ENCODE measurements around the gene PFKM.

PFKM gene

DNA sequence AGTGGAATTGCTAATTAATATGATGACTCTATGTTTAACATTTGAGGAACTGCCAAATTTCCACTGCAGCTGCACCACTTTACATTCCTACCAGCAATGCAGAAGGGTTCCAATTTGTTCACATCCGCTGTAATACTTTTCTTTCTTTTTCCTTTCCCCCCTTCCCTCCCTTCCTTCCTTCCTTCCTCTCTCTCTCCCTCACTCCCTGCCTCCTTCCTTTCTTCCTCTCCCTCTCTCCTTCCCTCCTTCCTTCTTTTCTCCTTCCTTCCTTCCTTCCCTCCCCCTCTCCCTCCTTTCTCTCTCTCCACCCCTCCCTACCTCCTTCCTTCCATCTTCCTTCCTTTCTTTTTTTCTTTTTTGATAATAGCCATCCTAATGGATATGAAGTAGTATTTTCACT, 3.2 kb upstream of the PFKM start:
- no peak overlapping the region for H3K4me3 ChIP-seq (ENCODE audit: low read length)
- H3K9ac ChIP-seq (ENCODE audit: low read length), result no peak overlapping the region
- H3K9me3 ChIP-seq (replicated peaks; ENCODE audit: insufficient read depth, low read length), result no peaks in the 10 kb centered on the region
- H3K27ac ChIP-seq (ENCODE audit: low read length), result no peak overlapping the region
- no peak overlapping the region for H2AFZ ChIP-seq (ENCODE audit: low read length)
- TF ChIP-seq EZH2phosphoT487 (IDR thresholded peaks at IDR 0.05; ENCODE audit: low read length) (no peak), EZH2 (optimal IDR thresholded peaks at IDR 0.05; ENCODE audit: low read depth, low read length) (no peak)
- TF ChIP-seq, protein P1, sequence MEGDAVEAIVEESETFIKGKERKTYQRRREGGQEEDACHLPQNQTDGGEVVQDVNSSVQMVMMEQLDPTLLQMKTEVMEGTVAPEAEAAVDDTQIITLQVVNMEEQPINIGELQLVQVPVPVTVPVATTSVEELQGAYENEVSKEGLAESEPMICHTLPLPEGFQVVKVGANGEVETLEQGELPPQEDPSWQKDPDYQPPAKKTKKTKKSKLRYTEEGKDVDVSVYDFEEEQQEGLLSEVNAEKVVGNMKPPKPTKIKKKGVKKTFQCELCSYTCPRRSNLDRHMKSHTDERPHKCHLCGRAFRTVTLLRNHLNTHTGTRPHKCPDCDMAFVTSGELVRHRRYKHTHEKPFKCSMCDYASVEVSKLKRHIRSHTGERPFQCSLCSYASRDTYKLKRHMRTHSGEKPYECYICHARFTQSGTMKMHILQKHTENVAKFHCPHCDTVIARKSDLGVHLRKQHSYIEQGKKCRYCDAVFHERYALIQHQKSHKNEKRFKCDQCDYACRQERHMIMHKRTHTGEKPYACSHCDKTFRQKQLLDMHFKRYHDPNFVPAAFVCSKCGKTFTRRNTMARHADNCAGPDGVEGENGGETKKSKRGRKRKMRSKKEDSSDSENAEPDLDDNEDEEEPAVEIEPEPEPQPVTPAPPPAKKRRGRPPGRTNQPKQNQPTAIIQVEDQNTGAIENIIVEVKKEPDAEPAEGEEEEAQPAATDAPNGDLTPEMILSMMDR (IDR thresholded peaks at IDR 0.05; ENCODE audit: low read length), result no peak
- no peaks in the 10 kb centered on the region for H3K9me2 ChIP-seq (replicated peaks; ENCODE audit: insufficient read depth, low read length)
- H3K36me3 ChIP-seq (replicated peaks; ENCODE audit: insufficient read depth, low read length), result no peaks in the 10 kb centered on the region
- no peak overlapping the region for H3K4me2 ChIP-seq (ENCODE audit: low read depth, low read length)
- H4K20me1 ChIP-seq (ENCODE audit: insufficient read depth, low read length), result no peaks in the 10 kb centered on the region
- DNase-seq, result no peak
- peaks cover 10% of the 10 kb centered on the region; the same call in 1 of the 2 replicates for H3K4me1 ChIP-seq (ENCODE audit: low read length)
- H3K27me3 ChIP-seq (replicated peaks; ENCODE audit: insufficient read depth, low read length), result no peaks in the 10 kb centered on the region
- H3K79me2 ChIP-seq (ENCODE audit: low read length), result peaks cover 17% of the 10 kb centered on the region
- peaks cover 4% of the 10 kb centered on the region; the same call in 1 of the 2 replicates for H3F3A ChIP-seq (ENCODE audit: insufficient read depth, low read length)

DNA sequence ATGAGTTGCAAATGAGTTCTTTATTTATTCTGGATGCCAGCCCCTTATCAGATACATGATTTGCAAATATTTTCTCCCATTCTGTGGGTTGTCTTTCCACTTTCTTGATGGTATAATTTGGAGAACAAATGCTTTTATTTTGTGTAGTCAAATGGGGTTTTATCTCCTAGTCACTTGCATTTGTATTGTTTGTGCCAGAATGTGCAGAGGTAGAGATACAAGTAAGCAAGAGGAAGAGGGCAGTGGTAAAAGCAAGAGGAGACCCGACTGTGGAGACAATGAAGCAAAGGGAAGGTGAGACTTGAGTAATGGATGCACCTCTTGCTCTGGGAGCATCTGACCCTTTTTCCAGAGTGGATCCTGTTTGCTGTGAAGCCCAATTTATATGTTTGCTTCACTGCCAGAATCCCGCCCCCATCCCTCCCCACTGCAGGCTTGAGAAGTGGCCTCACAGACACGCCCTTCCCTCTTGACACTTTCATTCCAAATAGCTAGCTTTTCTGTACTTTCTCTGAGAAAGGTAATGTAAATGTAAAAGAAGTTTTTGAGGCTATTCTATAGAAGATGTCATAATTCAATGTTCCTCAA, 786 bp upstream of the PFKM start:
- H3K36me3 ChIP-seq (replicated peaks; ENCODE audit: insufficient read depth, low read length), result 0 out of 2 replicates have a peak, but pooled peaks cover 1% of the 10 kb centered on the region
- peaks cover 4% of the 10 kb centered on the region; the same call in 1 of the 2 replicates for H3F3A ChIP-seq (ENCODE audit: insufficient read depth, low read length)
- TF ChIP-seq EZH2 (optimal IDR thresholded peaks at IDR 0.05; ENCODE audit: low read depth, low read length), result no peak
- TF ChIP-seq EZH2phosphoT487 (IDR thresholded peaks at IDR 0.05; ENCODE audit: low read length), result no peak
- TF ChIP-seq, protein P1 (IDR thresholded peaks at IDR 0.05; ENCODE audit: low read length), result no peak
- H3K9me2 ChIP-seq (replicated peaks; ENCODE audit: insufficient read depth, low read length), result no peaks in the 10 kb centered on the region
- DNase-seq, result no peak
- H3K27ac ChIP-seq (ENCODE audit: low read length), result peak overlapping the region; percentile 22; the same call in 1 of the 2 replicates
- no peak overlapping the region for H3K9ac ChIP-seq (ENCODE audit: low read length)
- H3K4me2 ChIP-seq (ENCODE audit: low read depth, low read length), result peak overlapping the region; percentile 90
- H3K79me2 ChIP-seq (ENCODE audit: low read length), result peaks cover 34% of the 10 kb centered on the region
- H3K27me3 ChIP-seq (replicated peaks; ENCODE audit: insufficient read depth, low read length), result no peaks in the 10 kb centered on the region
- H2AFZ ChIP-seq (ENCODE audit: low read length), result peak overlapping the region; percentile 61
- peaks cover 10% of the 10 kb centered on the region; the same call in 1 of the 2 replicates for H3K4me1 ChIP-seq (ENCODE audit: low read length)
- no peaks in the 10 kb centered on the region for H4K20me1 ChIP-seq (ENCODE audit: insufficient read depth, low read length)
- no peaks in the 10 kb centered on the region for H3K9me3 ChIP-seq (replicated peaks; ENCODE audit: insufficient read depth, low read length)
- peak overlapping the region; percentile 86 for H3K4me3 ChIP-seq (ENCODE audit: low read length)

DNA sequence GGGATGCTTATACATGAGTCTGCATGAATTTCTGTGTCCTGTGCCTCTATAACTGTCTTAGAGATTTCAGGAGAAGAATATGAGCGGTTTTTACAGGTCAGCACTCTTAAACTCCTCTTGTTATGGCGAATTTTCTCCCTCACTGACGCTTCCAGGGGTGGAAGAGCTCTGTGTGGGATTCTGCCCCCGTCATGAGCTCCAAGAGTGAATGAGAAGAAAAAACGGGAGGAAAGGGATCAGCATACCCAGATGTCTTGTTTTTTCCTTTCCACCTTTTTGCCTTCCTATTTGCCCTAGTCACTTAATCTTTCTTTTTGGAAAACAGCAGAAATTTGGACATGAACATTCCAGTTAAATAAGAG, 651 bp downstream of the PFKM start:
- Histone ChIP-seq H3F3A (ENCODE audit: insufficient read depth, low read length) (peaks cover 4% of the 10 kb centered on the region; the same call in 1 of the 2 replicates), H3K36me3 (replicated peaks; ENCODE audit: insufficient read depth, low read length) (0 out of 2 replicates have a peak, but pooled peaks cover 4% of the 10 kb centered on the region), H3K9ac (ENCODE audit: low read length) (peak overlapping the region; percentile 58), H3K4me1 (ENCODE audit: low read length) (peaks cover 10% of the 10 kb centered on the region; the same call in 1 of the 2 replicates), H3K4me2 (ENCODE audit: low read depth, low read length) (peak overlapping the region; percentile 90), H3K9me3 (replicated peaks; ENCODE audit: insufficient read depth, low read length) (no peaks in the 10 kb centered on the region), H3K27me3 (replicated peaks; ENCODE audit: insufficient read depth, low read length) (no peaks in the 10 kb centered on the region), H4K20me1 (ENCODE audit: insufficient read depth, low read length) (no peaks in the 10 kb centered on the region), H3K9me2 (replicated peaks; ENCODE audit: insufficient read depth, low read length) (no peaks in the 10 kb centered on the region), H3K27ac (ENCODE audit: low read length) (no peak overlapping the region), H3K79me2 (ENCODE audit: low read length) (peaks cover 37% of the 10 kb centered on the region), H2AFZ (ENCODE audit: low read length) (peak overlapping the region; percentile 64), H3K4me3 (ENCODE audit: low read length) (peak overlapping the region; percentile 86)
- TF ChIP-seq EZH2phosphoT487 (IDR thresholded peaks at IDR 0.05; ENCODE audit: low read length), result no peak
- no peak for TF ChIP-seq EZH2 (optimal IDR thresholded peaks at IDR 0.05; ENCODE audit: low read depth, low read length)
- TF ChIP-seq, protein P1 (IDR thresholded peaks at IDR 0.05; ENCODE audit: low read length), result no peak
- DNase-seq, result no peak
